NB4 (cell line): ENCODE results near the gene POU2F2.

Experiments
- DNase-seq: peaks from one replicate; pipeline ENCODE4 v3.0.0; 2010; ENCODE audit warnings: low read depth
- H3K4me3 ChIP-seq: one replicate; pipeline ENCODE4 v1.5.1; 2011; ENCODE audit warnings: mild to moderate bottlenecking, low read depth, low read length, moderate library complexity
- CTCF ChIP-seq: IDR thresholded peaks from one replicate; pipeline ENCODE4 v1.5.1; 2012; ENCODE audit warnings: low read depth, low read length
- MAX ChIP-seq: IDR thresholded peaks from 2 replicates; pipeline ENCODE4 v1.6.1; 2011; ENCODE audit warnings: low read depth, low read length
- MYC ChIP-seq: IDR thresholded peaks from 2 replicates; pipeline ENCODE4 v1.6.1; 2011; ENCODE audit warnings: low read depth, low read length
- POLR2A ChIP-seq: IDR thresholded peaks from 2 replicates; pipeline ENCODE4 v1.6.1; 2011; ENCODE audit warnings: mild to moderate bottlenecking; ENCODE audit not compliant: insufficient read length; ENCODE audit errors: extremely low read depth

The POU2F2 gene

GRCh38 chr19:42151782-42152684, 19.8 kb upstream of the POU2F2 start:
- DNase-seq: no peak
- no peak overlapping the region for H3K4me3 ChIP-seq
- TF ChIP-seq MAX (no peak), CTCF (no peak), POLR2A (no peak), MYC (no peak)

GRCh38 chr19:42150911-42151361, 18.7 kb upstream of the POU2F2 start:
- no peak for DNase-seq
- no peak overlapping the region for H3K4me3 ChIP-seq
- TF ChIP-seq MYC: no peak
- TF ChIP-seq POLR2A: no peak
- TF ChIP-seq CTCF: no peak
- no peak for TF ChIP-seq MAX

- DNase-seq: no peak
- TF ChIP-seq MAX: no peak
- TF ChIP-seq CTCF: no peak
- TF ChIP-seq MYC: no peak
- no peak for TF ChIP-seq POLR2A
- no peak overlapping the region for H3K4me3 ChIP-seq
Measured at GRCh38 chr19:42150364-42150763, 18.1 kb upstream of the POU2F2 start.

GRCh38 chr19:42149447-42150202, 17.4 kb upstream of the POU2F2 start:
- no peak overlapping the region for H3K4me3 ChIP-seq
- TF ChIP-seq MAX: no peak
- TF ChIP-seq CTCF: no peak
- TF ChIP-seq POLR2A: no peak
- no peak for TF ChIP-seq MYC
- DNase-seq: no peak

GRCh38 chr19:42148266-42148665, 16.0 kb upstream of the POU2F2 start:
- TF ChIP-seq CTCF (no peak), MAX (no peak), POLR2A (no peak), MYC (no peak)
- DNase-seq: no peak

More at GRCh38 chr19:42148266-42148665, 16.0 kb upstream of the POU2F2 start:
- H3K4me3 ChIP-seq: no peak overlapping the region
